Kidney epithelial cell (primary cell): ENCODE data around the gene FLNB. TPM values are rescaled to one million over a fixed set of nuclear protein-coding genes. Genes with fewer than 3 reads are reported as not detected.

Experiments
- DNase-seq: peaks from one replicate; pipeline ENCODE4 v3.0.0-alpha.2; 2010; ENCODE audit warnings: low read depth
- H3K27me3 ChIP-seq: 2 replicates; pipeline ENCODE4 v1.6.0; 2011; ENCODE audit warnings: low read length; ENCODE audit not compliant: control insufficient read depth, insufficient read depth
- H3K36me3 ChIP-seq: 2 replicates; pipeline ENCODE4 v1.5.1; 2011; ENCODE audit warnings: low read length; ENCODE audit not compliant: control insufficient read depth, insufficient read depth
- H3K4me3 ChIP-seq: 2 replicates; pipeline ENCODE4 v1.5.1; 2011; ENCODE audit warnings: low read depth, mild to moderate bottlenecking, control low read depth, low read length
- CTCF ChIP-seq: IDR thresholded peaks from 2 replicates; pipeline ENCODE4 v1.5.1; 2011; ENCODE audit warnings: mild to moderate bottlenecking, moderate library complexity, low read length, control low read depth, inconsistent platforms; ENCODE audit not compliant: insufficient read depth, poor library complexity, severe bottlenecking
- total RNA-seq: library from RNA; depleted of rRNA; stranded (reverse); fragments of >200 nt; gene quantifications from 2 replicates; pipeline ENCODE4 v1.2.3, GENCODE V29; 2015

The FLNB gene
- total RNA-seq, 1 donor from 2014 or later: 536 TPM

GRCh38 chr3:58065700-58066167 is 57.5 kb downstream of the FLNB start:
- no peak for DNase-seq
- Histone ChIP-seq H3K27me3 (no peaks in the 10 kb centered on the region), H3K36me3 (no peaks in the 10 kb centered on the region), H3K4me3 (no peak overlapping the region)
- TF ChIP-seq CTCF: no peak

GRCh38 chr3:58066842-58067241 is 58.6 kb downstream of the FLNB start:
- Histone ChIP-seq H3K27me3 (no peaks in the 10 kb centered on the region), H3K4me3 (no peak overlapping the region), H3K36me3 (no peaks in the 10 kb centered on the region)
- no peak for TF ChIP-seq CTCF
- no peak for DNase-seq

DNA sequence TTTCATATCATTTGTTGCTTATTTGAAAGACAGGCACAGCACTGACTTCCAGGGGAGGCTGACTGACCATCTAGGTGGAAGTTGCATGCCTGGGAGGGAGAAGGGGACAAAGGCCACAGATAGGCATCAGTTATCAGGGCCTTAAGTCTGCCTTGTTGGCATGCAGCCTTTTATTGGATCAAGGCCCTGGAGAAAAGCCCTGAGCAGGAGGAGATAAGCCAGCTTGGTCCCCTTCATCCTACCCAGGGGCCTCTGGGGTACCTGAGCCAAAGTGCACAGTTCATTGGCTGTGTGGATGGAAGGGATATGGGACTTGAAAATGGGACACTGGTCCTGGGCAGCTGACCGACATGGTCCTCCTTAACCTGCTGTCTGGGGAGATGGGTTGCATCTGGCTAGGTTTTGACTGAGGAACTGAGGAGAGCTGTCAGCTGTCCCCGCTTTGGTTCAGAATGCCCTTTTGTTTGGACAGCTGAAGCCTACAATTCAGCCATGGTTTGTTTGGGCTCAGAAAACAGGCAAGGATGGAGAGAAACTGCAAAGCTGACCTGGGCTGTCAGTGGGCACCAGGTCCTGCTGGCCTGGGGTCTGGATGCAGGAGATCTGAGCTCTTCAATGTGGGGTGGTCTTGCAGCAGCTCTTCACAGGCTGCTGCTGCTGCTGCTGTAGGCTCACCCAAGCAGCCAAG is 60.0 kb downstream of the FLNB start:
- H3K36me3 ChIP-seq: no peaks in the 10 kb centered on the region
- TF ChIP-seq CTCF: no peak
- no peaks in the 10 kb centered on the region for H3K27me3 ChIP-seq
- no peak overlapping the region for H3K4me3 ChIP-seq
- DNase-seq: no peak

DNA sequence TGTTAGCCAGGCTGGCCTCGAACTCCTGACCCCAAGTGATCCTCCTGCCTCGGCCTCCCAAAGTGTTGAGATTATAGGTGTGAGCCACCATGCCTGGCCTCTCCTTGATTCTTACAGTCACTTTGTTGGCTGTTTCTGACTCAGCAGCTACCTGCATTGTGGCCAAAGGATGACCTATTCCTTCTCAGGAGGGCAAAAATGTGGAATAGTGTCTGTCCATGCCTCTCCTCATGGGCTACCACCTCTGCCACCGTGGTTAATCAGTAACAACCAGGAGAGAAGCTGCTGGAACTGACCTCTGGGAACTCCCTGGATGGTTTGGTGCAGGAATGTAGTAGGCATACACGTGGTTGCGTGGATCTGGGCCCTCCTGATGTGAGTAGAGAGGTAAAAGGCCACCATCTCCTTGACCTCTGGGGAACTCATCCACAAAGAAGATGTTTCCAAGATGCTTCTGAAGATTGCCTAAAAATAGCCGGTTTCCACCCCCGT is 63.3 kb downstream of the FLNB start:
- no peaks in the 10 kb centered on the region for H3K36me3 ChIP-seq
- TF ChIP-seq CTCF: no peak
- no peaks in the 10 kb centered on the region for H3K27me3 ChIP-seq
- no peak overlapping the region for H3K4me3 ChIP-seq
- DNase-seq: no peak

- no peaks in the 10 kb centered on the region for H3K27me3 ChIP-seq
- no peak for TF ChIP-seq CTCF
- H3K4me3 ChIP-seq: no peak overlapping the region
- no peaks in the 10 kb centered on the region for H3K36me3 ChIP-seq
- DNase-seq: no peak
Observed at GRCh38 chr3:58072052-58072762, 64.0 kb downstream of the FLNB start.
